Measurements from ENCODE around the gene ANGPTL1. TPM values are rescaled to one million over a fixed set of nuclear protein-coding genes. Genes with fewer than 3 reads are reported as not detected.

ANGPTL1 gene
- total and polyA plus RNA-seq, 2 of the 8 experiments (the other 6 are each of a cell fraction or from before 2014, with no cell fraction given): not detected

- no peak for TF ChIP-seq TCF12 (IDR thresholded peaks at IDR 0.05; ENCODE audit: low read depth, low read length)
- TF ChIP-seq EP300 (IDR thresholded peaks at IDR 0.05; ENCODE audit: borderline replicate concordance in 1 of 2, low read depth in 2 of 2, low read length in 2 of 2): no peak
- no peak for TF ChIP-seq TBP (IDR thresholded peaks at IDR 0.05; ENCODE audit: low read depth, low read length)
- no peak for TF ChIP-seq GABPA (IDR thresholded peaks at IDR 0.05; ENCODE audit: borderline replicate concordance, insufficient read depth, low read length)
- TF ChIP-seq POLR2A (IDR thresholded peaks at IDR 0.05; ENCODE audit: control extremely low read depth in 1 of 2, low read depth in 2 of 2, low read length in 2 of 2): no peak
- no peak for TF ChIP-seq SUZ12 (IDR thresholded peaks at IDR 0.05; ENCODE audit: low read length)
- no peak for TF ChIP-seq BRCA1 (IDR thresholded peaks at IDR 0.05; ENCODE audit: low read depth, low read length)
These were observed 45.7 kb upstream of the ANGPTL1 start (continued) for GRCh38 chr1:178916448-178917174.

Data from H1 (cell line).